SK-N-DZ (cell line): Measurements from ENCODE around the gene DGKQ.
"Not testable (repeated sequence)": the region's sequence is repeated elsewhere in the genome, so short reads cannot be mapped to it uniquely, and the experiment has no call there.

ENCODE experiments used
- DNase-seq: peaks from one replicate; pipeline ENCODE4 v3.0.0-alpha.2; 2015; ENCODE audit warnings: low spot score

The DGKQ gene

GRCh38 chr4:978957-979701 lies 5.8 kb upstream of the DGKQ start:
- DNase-seq: no peak

- DNase-seq: not testable (repeated sequence)
These were observed 2.6 kb upstream of the DGKQ start for GRCh38 chr4:976016-976415.

GRCh38 chr4:974668-975067 lies 1.3 kb upstream of the DGKQ start:
- DNase-seq: no peak

GRCh38 chr4:972651-973424 lies 531 bp downstream of the DGKQ start:
- no peak for DNase-seq

GRCh38 chr4:971666-972500 lies 1.5 kb downstream of the DGKQ start:
- no peak for DNase-seq

- no peak for DNase-seq
These were observed 2.4 kb downstream of the DGKQ start for GRCh38 chr4:970854-971520.

- DNase-seq: no peak
These were observed 3.2 kb downstream of the DGKQ start for GRCh38 chr4:970046-970745.

- DNase-seq: no peak
These were observed 4.6 kb downstream of the DGKQ start for GRCh38 chr4:968621-969394.

GRCh38 chr4:968221-968620 lies 5.1 kb downstream of the DGKQ start:
- DNase-seq: no peak

- no peak for DNase-seq
These were observed 6.0 kb downstream of the DGKQ start for GRCh38 chr4:967113-968104.

GRCh38 chr4:966266-967112 lies 6.9 kb downstream of the DGKQ start:
- DNase-seq: no peak

- DNase-seq: no peak
These were observed 7.6 kb downstream of the DGKQ start for GRCh38 chr4:965766-966134.

GRCh38 chr4:965048-965765 lies 8.2 kb downstream of the DGKQ start:
- no peak for DNase-seq

GRCh38 chr4:964346-965025 lies 8.9 kb downstream of the DGKQ start:
- DNase-seq: no peak

- DNase-seq: no peak
These were observed 9.8 kb downstream of the DGKQ start for GRCh38 chr4:963276-964225.
